Liver (tissue), 9 donors: ENCODE measurements around the gene PARM1. TPM values are rescaled to one million over a fixed set of nuclear protein-coding genes. Genes with fewer than 3 reads are reported as not detected.

Experiments
- DNase-seq: peaks from one replicate; pipeline ENCODE4 v3.0.0-alpha.2; 2017; ENCODE audit warnings: low spot score
- H3K27ac ChIP-seq, 2 donors: one replicate each; pipeline ENCODE4 v1.7.0; 2013; ENCODE audit warnings: inconsistent platforms in 2 of 2, low read length in 2 of 2, control low read depth in 1 of 2, low read depth in 1 of 2, mild to moderate bottlenecking in 1 of 2
- H3K27me3 ChIP-seq, 4 donors: one replicate each; pipeline versions ENCODE4 v1.6.1 to v1.7.0; 2013; ENCODE audit warnings: low read length in 3 of 4, inconsistent platforms in 1 of 4, mild to moderate bottlenecking in 1 of 4, moderate library complexity in 1 of 4; ENCODE audit not compliant: control insufficient read depth in 4 of 4, insufficient read depth in 4 of 4
- H3K36me3 ChIP-seq, 4 donors: one replicate each; pipeline versions ENCODE4 v1.6.1 to v1.7.0; 2013; ENCODE audit warnings: low read length in 3 of 4, mild to moderate bottlenecking in 3 of 4, low read depth in 1 of 4, moderate library complexity in 1 of 4; ENCODE audit not compliant: control insufficient read depth in 4 of 4, insufficient read depth in 3 of 4
- H3K4me1 ChIP-seq, 4 donors: one replicate each; pipeline versions ENCODE4 v1.6.1 to v1.7.0; 2013; ENCODE audit warnings: low read length in 3 of 4, mild to moderate bottlenecking in 3 of 4, moderate library complexity in 1 of 4; ENCODE audit not compliant: control insufficient read depth in 4 of 4, insufficient read depth in 4 of 4
- H3K4me3 ChIP-seq, 3 donors: one replicate each; pipeline versions ENCODE4 v1.6.1 to v1.7.0; 2013; ENCODE audit warnings: low read length in 3 of 3, control low read depth in 1 of 3, low read depth in 1 of 3, mild to moderate bottlenecking in 1 of 3
- H3K9ac ChIP-seq, 2 donors: one replicate each; pipeline ENCODE4 v1.7.0; 2013; ENCODE audit warnings: low read length in 2 of 2, mild to moderate bottlenecking in 2 of 2, moderate library complexity in 2 of 2, control low read depth in 1 of 2, low read depth in 1 of 2
- H3K9me3 ChIP-seq, 4 donors: one replicate each; pipeline versions ENCODE4 v1.6.1 to v1.7.0; 2013; ENCODE audit warnings: low read length in 3 of 4; ENCODE audit not compliant: control insufficient read depth in 4 of 4
- EGR1 ChIP-seq, 2 donors: IDR thresholded peaks; 2 replicates each; pipeline ENCODE4 v1.6.1; 2016 to 2018; ENCODE audit warnings: antibody characterized with exemption in 2 of 2, low read depth in 2 of 2
- FOXA1 ChIP-seq: IDR thresholded peaks from 2 replicates; pipeline ENCODE4 v1.6.1; 2016; ENCODE audit warnings: antibody characterized with exemption
- FOXA2 ChIP-seq: IDR thresholded peaks from 2 replicates; pipeline ENCODE4 v1.6.1; 2016; ENCODE audit warnings: antibody characterized with exemption
- GABPA ChIP-seq, 2 donors: IDR thresholded peaks in 1 of 2; conservative IDR thresholded peaks in 1 of 2; 2 replicates each; pipeline ENCODE4 v1.6.1; 2016; ENCODE audit warnings: antibody characterized with exemption in 2 of 2, mild to moderate bottlenecking in 1 of 2, moderate library complexity in 1 of 2
- HNF4A ChIP-seq, 2 donors: conservative IDR thresholded peaks; 2 replicates each; pipeline ENCODE4 v1.6.1; 2016; ENCODE audit warnings: antibody characterized with exemption in 2 of 2, mild to moderate bottlenecking in 2 of 2
- HNF4G ChIP-seq: IDR thresholded peaks from 2 replicates; pipeline ENCODE4 v1.6.1; 2016; ENCODE audit warnings: antibody characterized with exemption
- JUND ChIP-seq, 2 donors: IDR thresholded peaks; 2 replicates each; pipeline ENCODE4 v1.6.1; 2016; ENCODE audit warnings: antibody characterized with exemption in 2 of 2
- NR2F2 ChIP-seq: IDR thresholded peaks from 2 replicates; pipeline ENCODE4 v1.6.1; 2016; ENCODE audit warnings: antibody characterized with exemption
- RAD21 ChIP-seq, 2 donors: IDR thresholded peaks; 2 replicates each; pipeline ENCODE4 v1.6.1; 2016; ENCODE audit warnings: antibody characterized with exemption in 2 of 2, mild to moderate bottlenecking in 2 of 2
- RXRA ChIP-seq, 2 donors: IDR thresholded peaks; 2 replicates each; pipeline ENCODE4 v1.6.1; 2017 to 2018; ENCODE audit warnings: antibody characterized with exemption in 2 of 2, mild to moderate bottlenecking in 1 of 2
- SP1 ChIP-seq: IDR thresholded peaks from 2 replicates; pipeline ENCODE4 v1.6.1; 2018; ENCODE audit warnings: antibody characterized with exemption, mild to moderate bottlenecking
- TAF1 ChIP-seq: conservative IDR thresholded peaks from 2 replicates; pipeline ENCODE4 v1.6.1; 2016; ENCODE audit warnings: antibody characterized with exemption, mild to moderate bottlenecking
- YY1 ChIP-seq: IDR thresholded peaks from 2 replicates; pipeline ENCODE4 v1.6.1; 2016; ENCODE audit warnings: antibody characterized with exemption, mild to moderate bottlenecking
- WGBS: extraction: QIAGEN DNeasy Blood & Tissue Kit; methylation state at CpG from one replicate; pipeline ENCODE4 v1.1.7; 2013; 5-methylcytosine and 5-hydroxymethylcytosine counted together
- polyA plus RNA-seq, 2 donors: library from polyadenylated mRNA; stranded (reverse) in 1 of 2; unstranded in 1 of 2; fragments of 200-250 nt in 1 of 2; fragments of >200 nt in 1 of 2; fragmentation: Nextera tagmentation in 1 of 2; extraction: Ambion mirVana in 1 of 2; gene quantifications; one replicate each; pipeline versions ENCODE4 v1.2.1 to v1.2.3, GENCODE V29; 2013 to 2015
- total RNA-seq, 2 donors: library from RNA; depleted of rRNA; stranded (reverse); fragments of >200 nt; gene quantifications; one replicate each; pipeline ENCODE4 v1.2.3, GENCODE V29; 2014
- TF ChIP-seq, protein P1 (sequence below): IDR thresholded peaks from 2 replicates; pipeline ENCODE4 v1.6.1; 2016; ENCODE audit warnings: antibody characterized with exemption
- TF ChIP-seq, protein P2 (sequence below): fragments of 150-350 bp; IDR thresholded peaks from 2 replicates; pipeline ENCODE4 v1.5.1; 2017; ENCODE audit warnings: improper control_type of control experiment, low read depth, low read length; ENCODE audit not compliant: missing input control
- TF ChIP-seq, protein P3 (sequence below): IDR thresholded peaks from 2 replicates; pipeline ENCODE4 v1.6.1; 2016; ENCODE audit warnings: antibody characterized with exemption
- TF ChIP-seq, protein P4 (sequence below): IDR thresholded peaks from 2 replicates; pipeline ENCODE4 v1.6.1; 2016; ENCODE audit warnings: antibody characterized with exemption, mild to moderate bottlenecking
- TF ChIP-seq, protein P5 (sequence below): IDR thresholded peaks from 2 replicates; pipeline ENCODE4 v1.6.1; 2016; ENCODE audit warnings: antibody characterized with exemption
- donor health status: healthy.
- donor health status: healthy.
- donor health status: healthy.
- donor health status: healthy.
- donor health status: healthy.

PARM1 gene
- total and polyA plus RNA-seq, 4 donors: 0.42 to 2.2 (median 0.74) TPM

DNA sequence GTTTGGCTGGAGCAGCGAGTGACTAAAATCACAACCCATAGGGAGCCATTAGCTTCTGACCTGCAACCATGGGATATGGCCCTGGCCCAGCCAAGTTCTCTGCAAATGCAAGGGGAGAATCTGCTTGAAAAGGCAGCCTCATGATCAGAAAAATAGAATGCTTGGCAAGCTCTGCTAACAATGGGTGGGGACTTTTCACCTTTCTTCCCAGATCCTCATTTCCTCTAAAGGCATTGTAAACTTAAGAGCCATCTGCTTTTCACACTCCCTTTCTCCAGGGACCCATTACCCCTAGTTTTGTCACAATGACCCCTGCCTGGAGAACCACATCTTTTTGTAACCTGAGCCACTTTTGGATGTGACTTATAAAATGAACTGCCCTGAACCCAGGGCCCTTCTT, 104.3 kb downstream of the PARM1 start:
- Histone ChIP-seq H3K4me1 (no peaks in the 10 kb centered on the region), H3K27ac (no peak overlapping the region), H3K27me3 (no peaks in the 10 kb centered on the region), H3K9me3 (no peaks in the 10 kb centered on the region), H3K4me3 (no peak overlapping the region), H3K36me3 (no peaks in the 10 kb centered on the region), H3K9ac (no peak overlapping the region)
- WGBS: 86% methylated on average over 1 of the region's 1 CpG
- DNase-seq: no peak
- TF ChIP-seq, protein P1, sequence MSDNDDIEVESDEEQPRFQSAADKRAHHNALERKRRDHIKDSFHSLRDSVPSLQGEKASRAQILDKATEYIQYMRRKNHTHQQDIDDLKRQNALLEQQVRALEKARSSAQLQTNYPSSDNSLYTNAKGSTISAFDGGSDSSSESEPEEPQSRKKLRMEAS: no peak
- TF ChIP-seq, protein P2, sequence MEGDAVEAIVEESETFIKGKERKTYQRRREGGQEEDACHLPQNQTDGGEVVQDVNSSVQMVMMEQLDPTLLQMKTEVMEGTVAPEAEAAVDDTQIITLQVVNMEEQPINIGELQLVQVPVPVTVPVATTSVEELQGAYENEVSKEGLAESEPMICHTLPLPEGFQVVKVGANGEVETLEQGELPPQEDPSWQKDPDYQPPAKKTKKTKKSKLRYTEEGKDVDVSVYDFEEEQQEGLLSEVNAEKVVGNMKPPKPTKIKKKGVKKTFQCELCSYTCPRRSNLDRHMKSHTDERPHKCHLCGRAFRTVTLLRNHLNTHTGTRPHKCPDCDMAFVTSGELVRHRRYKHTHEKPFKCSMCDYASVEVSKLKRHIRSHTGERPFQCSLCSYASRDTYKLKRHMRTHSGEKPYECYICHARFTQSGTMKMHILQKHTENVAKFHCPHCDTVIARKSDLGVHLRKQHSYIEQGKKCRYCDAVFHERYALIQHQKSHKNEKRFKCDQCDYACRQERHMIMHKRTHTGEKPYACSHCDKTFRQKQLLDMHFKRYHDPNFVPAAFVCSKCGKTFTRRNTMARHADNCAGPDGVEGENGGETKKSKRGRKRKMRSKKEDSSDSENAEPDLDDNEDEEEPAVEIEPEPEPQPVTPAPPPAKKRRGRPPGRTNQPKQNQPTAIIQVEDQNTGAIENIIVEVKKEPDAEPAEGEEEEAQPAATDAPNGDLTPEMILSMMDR: no peak
- no peak for TF ChIP-seq JUND (IDR thresholded peaks at IDR 0.05)
- no peak for TF ChIP-seq RXRA (IDR thresholded peaks at IDR 0.05)
- TF ChIP-seq EGR1 (IDR thresholded peaks at IDR 0.05; ENCODE audit: low read depth in 2 of 2): no peak
- TF ChIP-seq, protein P3, sequence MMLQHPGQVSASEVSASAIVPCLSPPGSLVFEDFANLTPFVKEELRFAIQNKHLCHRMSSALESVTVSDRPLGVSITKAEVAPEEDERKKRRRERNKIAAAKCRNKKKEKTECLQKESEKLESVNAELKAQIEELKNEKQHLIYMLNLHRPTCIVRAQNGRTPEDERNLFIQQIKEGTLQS: no peak
- no peak for TF ChIP-seq YY1
- TF ChIP-seq FOXA1: no peak
- TF ChIP-seq FOXA2: no peak
- no peak for TF ChIP-seq SP1
- no peak for TF ChIP-seq HNF4G
- TF ChIP-seq, protein P4, sequence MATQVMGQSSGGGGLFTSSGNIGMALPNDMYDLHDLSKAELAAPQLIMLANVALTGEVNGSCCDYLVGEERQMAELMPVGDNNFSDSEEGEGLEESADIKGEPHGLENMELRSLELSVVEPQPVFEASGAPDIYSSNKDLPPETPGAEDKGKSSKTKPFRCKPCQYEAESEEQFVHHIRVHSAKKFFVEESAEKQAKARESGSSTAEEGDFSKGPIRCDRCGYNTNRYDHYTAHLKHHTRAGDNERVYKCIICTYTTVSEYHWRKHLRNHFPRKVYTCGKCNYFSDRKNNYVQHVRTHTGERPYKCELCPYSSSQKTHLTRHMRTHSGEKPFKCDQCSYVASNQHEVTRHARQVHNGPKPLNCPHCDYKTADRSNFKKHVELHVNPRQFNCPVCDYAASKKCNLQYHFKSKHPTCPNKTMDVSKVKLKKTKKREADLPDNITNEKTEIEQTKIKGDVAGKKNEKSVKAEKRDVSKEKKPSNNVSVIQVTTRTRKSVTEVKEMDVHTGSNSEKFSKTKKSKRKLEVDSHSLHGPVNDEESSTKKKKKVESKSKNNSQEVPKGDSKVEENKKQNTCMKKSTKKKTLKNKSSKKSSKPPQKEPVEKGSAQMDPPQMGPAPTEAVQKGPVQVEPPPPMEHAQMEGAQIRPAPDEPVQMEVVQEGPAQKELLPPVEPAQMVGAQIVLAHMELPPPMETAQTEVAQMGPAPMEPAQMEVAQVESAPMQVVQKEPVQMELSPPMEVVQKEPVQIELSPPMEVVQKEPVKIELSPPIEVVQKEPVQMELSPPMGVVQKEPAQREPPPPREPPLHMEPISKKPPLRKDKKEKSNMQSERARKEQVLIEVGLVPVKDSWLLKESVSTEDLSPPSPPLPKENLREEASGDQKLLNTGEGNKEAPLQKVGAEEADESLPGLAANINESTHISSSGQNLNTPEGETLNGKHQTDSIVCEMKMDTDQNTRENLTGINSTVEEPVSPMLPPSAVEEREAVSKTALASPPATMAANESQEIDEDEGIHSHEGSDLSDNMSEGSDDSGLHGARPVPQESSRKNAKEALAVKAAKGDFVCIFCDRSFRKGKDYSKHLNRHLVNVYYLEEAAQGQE: no peak
- TF ChIP-seq, protein P5, sequence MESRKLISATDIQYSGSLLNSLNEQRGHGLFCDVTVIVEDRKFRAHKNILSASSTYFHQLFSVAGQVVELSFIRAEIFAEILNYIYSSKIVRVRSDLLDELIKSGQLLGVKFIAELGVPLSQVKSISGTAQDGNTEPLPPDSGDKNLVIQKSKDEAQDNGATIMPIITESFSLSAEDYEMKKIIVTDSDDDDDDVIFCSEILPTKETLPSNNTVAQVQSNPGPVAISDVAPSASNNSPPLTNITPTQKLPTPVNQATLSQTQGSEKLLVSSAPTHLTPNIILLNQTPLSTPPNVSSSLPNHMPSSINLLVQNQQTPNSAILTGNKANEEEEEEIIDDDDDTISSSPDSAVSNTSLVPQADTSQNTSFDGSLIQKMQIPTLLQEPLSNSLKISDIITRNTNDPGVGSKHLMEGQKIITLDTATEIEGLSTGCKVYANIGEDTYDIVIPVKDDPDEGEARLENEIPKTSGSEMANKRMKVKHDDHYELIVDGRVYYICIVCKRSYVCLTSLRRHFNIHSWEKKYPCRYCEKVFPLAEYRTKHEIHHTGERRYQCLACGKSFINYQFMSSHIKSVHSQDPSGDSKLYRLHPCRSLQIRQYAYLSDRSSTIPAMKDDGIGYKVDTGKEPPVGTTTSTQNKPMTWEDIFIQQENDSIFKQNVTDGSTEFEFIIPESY: no peak
- no peak for TF ChIP-seq NR2F2
- no peak for TF ChIP-seq TAF1
- no peak for TF ChIP-seq GABPA (IDR thresholded peaks at IDR 0.05 in 1 of 2, conservative IDR thresholded peaks at IDR 0.05 in 1 of 2)
- no peak for TF ChIP-seq RAD21 (IDR thresholded peaks at IDR 0.05)
- no peak for TF ChIP-seq HNF4A (conservative IDR thresholded peaks at IDR 0.05)
